ENCODE results near the gene PPM1E. TPM values are rescaled to one million over a fixed set of nuclear protein-coding genes. Genes with fewer than 3 reads are reported as not detected.
"Not testable (repeated sequence)": the region's sequence is repeated elsewhere in the genome, so short reads cannot be mapped to it uniquely, and the experiment has no call there.

The PPM1E gene
- total RNA-seq, 1 donor from 2014 or later = 3.6 TPM

DNA sequence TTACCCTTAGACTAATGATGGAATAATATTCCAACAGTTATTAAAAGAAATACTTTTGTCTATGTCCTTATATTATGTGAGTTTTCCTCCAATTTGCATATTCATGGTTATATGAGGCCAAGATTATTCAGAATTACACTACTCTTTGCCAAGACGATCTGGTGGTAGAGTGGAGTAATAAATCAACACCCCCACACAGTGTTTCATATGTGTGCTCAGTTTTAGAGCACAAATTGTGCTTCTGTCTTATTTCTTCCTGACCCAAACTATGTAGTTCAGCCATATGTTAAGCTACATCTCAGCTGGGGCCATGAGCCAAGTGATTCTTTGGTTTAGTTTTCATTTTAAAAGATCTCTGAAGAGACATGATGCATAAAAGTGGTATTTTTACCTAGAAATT lies 26.9 kb upstream of the PPM1E start:
- no peak overlapping the region for H3K27ac Mint-ChIP-seq
- TF ChIP-seq, protein P1, sequence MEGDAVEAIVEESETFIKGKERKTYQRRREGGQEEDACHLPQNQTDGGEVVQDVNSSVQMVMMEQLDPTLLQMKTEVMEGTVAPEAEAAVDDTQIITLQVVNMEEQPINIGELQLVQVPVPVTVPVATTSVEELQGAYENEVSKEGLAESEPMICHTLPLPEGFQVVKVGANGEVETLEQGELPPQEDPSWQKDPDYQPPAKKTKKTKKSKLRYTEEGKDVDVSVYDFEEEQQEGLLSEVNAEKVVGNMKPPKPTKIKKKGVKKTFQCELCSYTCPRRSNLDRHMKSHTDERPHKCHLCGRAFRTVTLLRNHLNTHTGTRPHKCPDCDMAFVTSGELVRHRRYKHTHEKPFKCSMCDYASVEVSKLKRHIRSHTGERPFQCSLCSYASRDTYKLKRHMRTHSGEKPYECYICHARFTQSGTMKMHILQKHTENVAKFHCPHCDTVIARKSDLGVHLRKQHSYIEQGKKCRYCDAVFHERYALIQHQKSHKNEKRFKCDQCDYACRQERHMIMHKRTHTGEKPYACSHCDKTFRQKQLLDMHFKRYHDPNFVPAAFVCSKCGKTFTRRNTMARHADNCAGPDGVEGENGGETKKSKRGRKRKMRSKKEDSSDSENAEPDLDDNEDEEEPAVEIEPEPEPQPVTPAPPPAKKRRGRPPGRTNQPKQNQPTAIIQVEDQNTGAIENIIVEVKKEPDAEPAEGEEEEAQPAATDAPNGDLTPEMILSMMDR (conservative IDR thresholded peaks at IDR 0.05) = no peak
- no peak for DNase-seq (ENCODE audit: extremely low spot score, unreplicated experiment)

DNA sequence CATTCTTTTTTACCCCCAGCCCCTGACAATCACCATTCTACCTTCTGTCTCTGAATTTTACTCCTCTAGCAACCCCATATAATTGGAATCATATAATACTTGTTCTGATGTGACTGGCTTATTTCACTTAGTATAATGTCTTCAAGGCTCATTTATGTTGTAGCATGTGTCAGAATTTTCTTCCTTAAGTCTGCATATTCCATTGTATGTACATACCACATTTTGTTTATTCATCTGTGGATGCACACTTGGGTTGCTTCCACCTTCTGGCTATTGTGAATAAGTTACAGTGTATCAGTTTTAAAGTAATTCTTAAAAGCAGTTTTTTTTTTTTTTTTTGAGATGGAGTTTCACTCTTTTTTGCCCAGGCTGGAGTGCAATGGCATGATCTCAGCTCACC lies 24.7 kb upstream of the PPM1E start:
- Mint-ChIP-seq H3K27ac (no peak overlapping the region), H3K27me3 (no peaks in the 10 kb centered on the region), H3K36me3 (peaks cover 9% of the 10 kb centered on the region), H3K9me3 (no peaks in the 10 kb centered on the region), H3K4me1 (ENCODE audit: unreplicated experiment) (no peaks in the 10 kb centered on the region), H3K4me3 (no peak overlapping the region)
- no peak for DNase-seq (ENCODE audit: extremely low spot score, unreplicated experiment)
- TF ChIP-seq, protein P1 (conservative IDR thresholded peaks at IDR 0.05) = no peak

More for the DNA sequence above, 26.9 kb upstream of the PPM1E start:
- Mint-ChIP-seq H3K36me3 (peaks cover 9% of the 10 kb centered on the region), H3K9me3 (no peaks in the 10 kb centered on the region), H3K27me3 (no peaks in the 10 kb centered on the region), H3K4me1 (ENCODE audit: unreplicated experiment) (no peaks in the 10 kb centered on the region), H3K4me3 (no peak overlapping the region)

DNA sequence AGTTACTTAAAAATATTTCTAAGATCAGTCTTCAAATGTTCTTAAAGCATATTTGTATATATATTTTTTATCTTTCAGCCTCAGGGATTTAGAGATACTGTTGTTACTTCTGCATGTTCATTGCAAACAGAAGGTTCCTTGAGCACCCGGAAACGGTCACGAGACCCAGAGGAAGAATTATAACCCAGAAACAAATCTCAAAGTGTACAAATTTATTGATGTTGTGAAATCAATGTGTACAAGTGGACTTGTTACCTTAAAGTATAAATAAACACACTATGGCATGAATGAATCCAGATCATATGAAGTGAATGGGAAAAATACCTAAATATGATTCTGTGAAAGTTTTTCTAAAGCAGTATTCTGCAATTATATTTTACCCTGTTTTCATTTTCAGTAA lies 21.6 kb upstream of the PPM1E start:
- H3K36me3 Mint-ChIP-seq = peaks cover 5% of the 10 kb centered on the region
- H3K27me3 Mint-ChIP-seq = no peaks in the 10 kb centered on the region
- no peak for DNase-seq (ENCODE audit: extremely low spot score, unreplicated experiment)
- no peaks in the 10 kb centered on the region for H3K9me3 Mint-ChIP-seq
- no peak overlapping the region for H3K4me3 Mint-ChIP-seq
- TF ChIP-seq, protein P1 (conservative IDR thresholded peaks at IDR 0.05) = no peak
- no peaks in the 10 kb centered on the region for H3K4me1 Mint-ChIP-seq (ENCODE audit: unreplicated experiment)
- H3K27ac Mint-ChIP-seq = no peak overlapping the region

DNA sequence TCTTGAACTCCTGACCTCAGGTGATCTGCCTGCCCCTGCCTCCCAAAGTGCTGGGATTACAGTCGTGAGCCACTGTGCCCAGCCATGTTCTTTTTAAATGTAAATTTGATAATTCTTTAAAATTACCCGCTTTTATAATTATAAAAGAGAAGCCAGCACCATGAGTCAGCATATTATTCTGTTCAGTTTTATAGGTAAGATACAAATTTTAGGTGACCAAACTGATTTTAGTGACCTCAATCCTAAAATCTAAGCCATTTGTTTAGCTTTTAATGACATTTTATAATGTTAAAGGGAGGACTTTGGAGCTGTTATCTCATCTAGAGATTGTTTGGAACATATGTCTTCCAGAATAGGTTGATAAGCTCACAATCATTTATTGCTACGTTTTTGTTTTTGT lies 20.8 kb upstream of the PPM1E start:
- H3K9me3 Mint-ChIP-seq = no peaks in the 10 kb centered on the region
- no peaks in the 10 kb centered on the region for H3K4me1 Mint-ChIP-seq (ENCODE audit: unreplicated experiment)
- no peak for DNase-seq (ENCODE audit: extremely low spot score, unreplicated experiment)
- no peak overlapping the region for H3K27ac Mint-ChIP-seq
- TF ChIP-seq, protein P1 (conservative IDR thresholded peaks at IDR 0.05) = no peak
- H3K4me3 Mint-ChIP-seq = no peak overlapping the region
- H3K36me3 Mint-ChIP-seq = peaks cover 5% of the 10 kb centered on the region
- H3K27me3 Mint-ChIP-seq = no peaks in the 10 kb centered on the region

DNA sequence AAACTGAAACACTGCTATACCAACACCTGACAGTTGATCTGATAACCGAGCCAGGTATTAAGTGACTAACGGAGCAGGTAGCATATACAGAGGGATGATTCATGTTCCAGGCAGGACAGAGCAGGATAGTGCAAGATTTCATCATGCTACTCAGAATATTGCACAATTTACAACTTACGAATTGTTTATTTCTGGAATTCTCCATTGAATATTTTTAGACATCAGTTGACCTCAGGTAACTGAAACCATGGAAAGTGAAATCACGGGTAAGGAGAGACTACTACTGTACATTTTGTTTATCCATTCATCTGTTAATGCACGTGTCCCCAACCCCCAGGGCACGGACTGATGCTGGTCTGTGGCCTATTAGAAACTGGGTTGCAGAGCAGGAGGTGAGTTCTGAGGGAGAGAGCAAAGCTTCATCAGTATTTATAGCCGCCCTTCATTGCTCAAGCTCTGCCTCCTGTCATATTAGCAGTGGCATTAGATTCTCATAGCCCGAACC lies 14.5 kb upstream of the PPM1E start:
- DNase-seq (ENCODE audit: extremely low spot score, unreplicated experiment) = no peak
- TF ChIP-seq, protein P1 (conservative IDR thresholded peaks at IDR 0.05) = no peak
- H3K27ac Mint-ChIP-seq = no peak overlapping the region
- no peaks in the 10 kb centered on the region for H3K4me1 Mint-ChIP-seq (ENCODE audit: unreplicated experiment)
- H3K36me3 Mint-ChIP-seq = no peaks in the 10 kb centered on the region
- H3K27me3 Mint-ChIP-seq = no peaks in the 10 kb centered on the region
- peaks cover 4% of the 10 kb centered on the region for H3K9me3 Mint-ChIP-seq
- H3K4me3 Mint-ChIP-seq = no peak overlapping the region

DNA sequence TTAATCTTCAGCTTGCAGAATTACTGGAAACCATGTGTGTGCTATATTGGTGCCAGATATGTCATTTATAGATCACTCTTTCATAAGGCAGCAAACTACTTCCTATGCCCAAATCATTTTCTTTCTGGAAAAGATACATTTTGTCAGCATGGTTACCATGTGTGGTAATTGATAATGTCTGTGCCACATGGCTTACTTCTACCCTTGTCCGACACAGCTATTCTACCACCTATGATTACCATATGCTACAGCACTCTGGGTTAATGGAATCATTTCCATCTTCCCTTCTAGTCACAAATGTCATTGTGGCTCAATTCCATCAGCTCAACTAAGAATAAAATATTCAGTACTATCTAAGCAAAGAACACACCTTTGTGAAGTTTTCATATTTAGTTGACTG lies 8.0 kb upstream of the PPM1E start:
- TF ChIP-seq, protein P1 (conservative IDR thresholded peaks at IDR 0.05) = no peak
- Mint-ChIP-seq H3K27ac (no peak overlapping the region), H3K36me3 (no peaks in the 10 kb centered on the region), H3K4me3 (no peak overlapping the region), H3K27me3 (peaks cover 8% of the 10 kb centered on the region), H3K9me3 (no peaks in the 10 kb centered on the region), H3K4me1 (ENCODE audit: unreplicated experiment) (no peaks in the 10 kb centered on the region)
- DNase-seq (ENCODE audit: extremely low spot score, unreplicated experiment) = no peak

DNA sequence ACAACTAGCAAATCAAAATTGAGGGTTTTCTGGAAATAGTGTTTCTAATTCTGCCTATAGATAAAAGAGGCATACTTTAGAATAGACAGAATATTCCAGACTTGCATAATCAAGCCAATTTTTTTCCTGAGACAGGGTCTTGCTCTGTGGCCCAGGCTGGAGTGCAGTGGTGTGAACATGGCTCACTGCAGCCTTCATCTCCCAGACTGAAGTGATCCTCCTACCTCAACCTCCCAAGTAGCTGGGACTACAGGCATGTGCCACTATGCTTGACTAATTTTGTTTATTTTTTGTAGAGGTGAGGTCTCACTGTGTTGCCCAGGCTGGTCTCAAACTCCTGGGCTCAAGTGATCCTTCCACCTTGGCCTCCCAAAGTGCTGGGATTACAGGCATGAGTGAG lies 6.0 kb upstream of the PPM1E start:
- H3K27me3 Mint-ChIP-seq = peaks cover 18% of the 10 kb centered on the region
- H3K9me3 Mint-ChIP-seq; H3K4me1 Mint-ChIP-seq (ENCODE audit: unreplicated experiment); H3K27ac Mint-ChIP-seq; H3K36me3 Mint-ChIP-seq; H3K4me3 Mint-ChIP-seq; DNase-seq (ENCODE audit: extremely low spot score, unreplicated experiment): not testable (repeated sequence)
